HCT116 (cell line): ENCODE data around the gene TTYH1.

Experiments
- EZH2 ChIP-seq: fragments of 200-600 bp; sonication (generic); IDR thresholded peaks from 2 replicates; pipeline ENCODE4 v1.6.1; 2017; ENCODE audit warnings: antibody characterized with exemption, mixed run types
- POLR2A ChIP-seq: IDR thresholded peaks from 2 replicates; pipeline ENCODE4 v1.7.0; 2011; ENCODE audit warnings: borderline replicate concordance; ENCODE audit not compliant: insufficient read depth, insufficient read length; ENCODE audit errors: extremely low read depth
- POLR2AphosphoS5 ChIP-seq: IDR thresholded peaks from 2 replicates; pipeline ENCODE4 v1.6.1; 2011; ENCODE audit warnings: mild to moderate bottlenecking, low read depth, low read length, moderate library complexity
- RAD21 ChIP-seq: IDR thresholded peaks from 2 replicates; pipeline ENCODE4 v1.6.1; 2012; ENCODE audit warnings: low read depth, mild to moderate bottlenecking
- SRF ChIP-seq: IDR thresholded peaks from 2 replicates; pipeline ENCODE4 v1.6.1; 2012; ENCODE audit warnings: low read depth
- TF ChIP-seq, protein P1 (sequence below), 3 experiments: fragments of 200-600 bp in 1 of 3; sonication (generic) in 1 of 3; IDR thresholded peaks in 2 of 3; conservative IDR thresholded peaks in 1 of 3; 2 replicates each; pipeline ENCODE4 v1.5.1; 2012 to 2017; ENCODE audit warnings: low read depth in 2 of 3, low read length in 2 of 3, antibody characterized with exemption in 1 of 3, borderline replicate concordance in 1 of 3, control low read depth in 1 of 3, mild to moderate bottlenecking in 1 of 3, mixed read lengths in 1 of 3, mixed run types in 1 of 3, moderate library complexity in 1 of 3; ENCODE audit not compliant: insufficient read depth in 1 of 3
- TF ChIP-seq, protein P2 (sequence below): IDR thresholded peaks from 2 replicates; pipeline ENCODE4 v1.6.1; 2012; ENCODE audit warnings: low read depth

DNA sequence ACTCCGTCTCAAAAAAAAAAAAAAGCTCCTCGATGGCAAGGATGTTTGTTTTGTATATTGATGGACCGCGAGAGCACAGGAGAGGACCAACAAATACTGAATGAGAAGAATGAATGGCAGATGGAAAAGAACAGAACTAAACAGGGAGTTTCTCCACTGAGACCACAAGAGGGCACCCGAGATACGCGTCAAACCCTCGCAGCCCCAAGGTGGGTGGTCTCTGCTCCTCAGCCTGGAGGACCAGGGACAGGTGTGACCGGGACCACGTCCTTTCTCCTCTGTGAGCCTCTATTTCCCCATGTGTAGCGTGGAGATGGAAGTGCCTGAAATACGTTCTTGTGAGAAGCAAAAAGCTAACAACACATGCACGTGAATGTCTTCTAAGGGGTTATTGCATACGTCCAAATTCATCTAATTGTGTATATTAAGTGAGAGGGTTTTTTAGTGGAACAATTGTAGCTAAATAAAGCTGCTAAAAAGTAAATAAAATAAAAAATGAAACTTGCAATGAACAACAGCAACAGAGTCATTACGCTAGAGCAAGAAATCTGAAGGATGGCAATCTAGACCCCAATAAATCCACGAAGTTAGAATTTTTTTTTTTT lies 66.2 kb downstream of the TTYH1 start:
- TF ChIP-seq, protein P1, sequence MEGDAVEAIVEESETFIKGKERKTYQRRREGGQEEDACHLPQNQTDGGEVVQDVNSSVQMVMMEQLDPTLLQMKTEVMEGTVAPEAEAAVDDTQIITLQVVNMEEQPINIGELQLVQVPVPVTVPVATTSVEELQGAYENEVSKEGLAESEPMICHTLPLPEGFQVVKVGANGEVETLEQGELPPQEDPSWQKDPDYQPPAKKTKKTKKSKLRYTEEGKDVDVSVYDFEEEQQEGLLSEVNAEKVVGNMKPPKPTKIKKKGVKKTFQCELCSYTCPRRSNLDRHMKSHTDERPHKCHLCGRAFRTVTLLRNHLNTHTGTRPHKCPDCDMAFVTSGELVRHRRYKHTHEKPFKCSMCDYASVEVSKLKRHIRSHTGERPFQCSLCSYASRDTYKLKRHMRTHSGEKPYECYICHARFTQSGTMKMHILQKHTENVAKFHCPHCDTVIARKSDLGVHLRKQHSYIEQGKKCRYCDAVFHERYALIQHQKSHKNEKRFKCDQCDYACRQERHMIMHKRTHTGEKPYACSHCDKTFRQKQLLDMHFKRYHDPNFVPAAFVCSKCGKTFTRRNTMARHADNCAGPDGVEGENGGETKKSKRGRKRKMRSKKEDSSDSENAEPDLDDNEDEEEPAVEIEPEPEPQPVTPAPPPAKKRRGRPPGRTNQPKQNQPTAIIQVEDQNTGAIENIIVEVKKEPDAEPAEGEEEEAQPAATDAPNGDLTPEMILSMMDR (IDR thresholded peaks at IDR 0.05 in 2 of 3, conservative IDR thresholded peaks at IDR 0.05 in 1 of 3; ENCODE audit: borderline replicate concordance in 1 of 3, insufficient read depth in 1 of 3, low read depth in 2 of 3, low read length in 2 of 3) = peak; percentile 49 to 70 (median 70); a peak in 5 of 6 replicates
- TF ChIP-seq, protein P2, sequence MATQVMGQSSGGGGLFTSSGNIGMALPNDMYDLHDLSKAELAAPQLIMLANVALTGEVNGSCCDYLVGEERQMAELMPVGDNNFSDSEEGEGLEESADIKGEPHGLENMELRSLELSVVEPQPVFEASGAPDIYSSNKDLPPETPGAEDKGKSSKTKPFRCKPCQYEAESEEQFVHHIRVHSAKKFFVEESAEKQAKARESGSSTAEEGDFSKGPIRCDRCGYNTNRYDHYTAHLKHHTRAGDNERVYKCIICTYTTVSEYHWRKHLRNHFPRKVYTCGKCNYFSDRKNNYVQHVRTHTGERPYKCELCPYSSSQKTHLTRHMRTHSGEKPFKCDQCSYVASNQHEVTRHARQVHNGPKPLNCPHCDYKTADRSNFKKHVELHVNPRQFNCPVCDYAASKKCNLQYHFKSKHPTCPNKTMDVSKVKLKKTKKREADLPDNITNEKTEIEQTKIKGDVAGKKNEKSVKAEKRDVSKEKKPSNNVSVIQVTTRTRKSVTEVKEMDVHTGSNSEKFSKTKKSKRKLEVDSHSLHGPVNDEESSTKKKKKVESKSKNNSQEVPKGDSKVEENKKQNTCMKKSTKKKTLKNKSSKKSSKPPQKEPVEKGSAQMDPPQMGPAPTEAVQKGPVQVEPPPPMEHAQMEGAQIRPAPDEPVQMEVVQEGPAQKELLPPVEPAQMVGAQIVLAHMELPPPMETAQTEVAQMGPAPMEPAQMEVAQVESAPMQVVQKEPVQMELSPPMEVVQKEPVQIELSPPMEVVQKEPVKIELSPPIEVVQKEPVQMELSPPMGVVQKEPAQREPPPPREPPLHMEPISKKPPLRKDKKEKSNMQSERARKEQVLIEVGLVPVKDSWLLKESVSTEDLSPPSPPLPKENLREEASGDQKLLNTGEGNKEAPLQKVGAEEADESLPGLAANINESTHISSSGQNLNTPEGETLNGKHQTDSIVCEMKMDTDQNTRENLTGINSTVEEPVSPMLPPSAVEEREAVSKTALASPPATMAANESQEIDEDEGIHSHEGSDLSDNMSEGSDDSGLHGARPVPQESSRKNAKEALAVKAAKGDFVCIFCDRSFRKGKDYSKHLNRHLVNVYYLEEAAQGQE = no peak
- no peak for TF ChIP-seq SRF
- TF ChIP-seq EZH2 = no peak
- no peak for TF ChIP-seq POLR2A
- peak; percentile 63 for TF ChIP-seq RAD21
- no peak for TF ChIP-seq POLR2AphosphoS5
